GM19455 (cell line): Measurements from ENCODE around the gene GABRB1.

Experiments used
- ATAC-seq: cut with Tn5 transposase; IDR thresholded peaks from one replicate; pipeline ENCODE4 v1.9.1; 2021; ENCODE audit not compliant: unreplicated experiment

GABRB1 gene

DNA sequence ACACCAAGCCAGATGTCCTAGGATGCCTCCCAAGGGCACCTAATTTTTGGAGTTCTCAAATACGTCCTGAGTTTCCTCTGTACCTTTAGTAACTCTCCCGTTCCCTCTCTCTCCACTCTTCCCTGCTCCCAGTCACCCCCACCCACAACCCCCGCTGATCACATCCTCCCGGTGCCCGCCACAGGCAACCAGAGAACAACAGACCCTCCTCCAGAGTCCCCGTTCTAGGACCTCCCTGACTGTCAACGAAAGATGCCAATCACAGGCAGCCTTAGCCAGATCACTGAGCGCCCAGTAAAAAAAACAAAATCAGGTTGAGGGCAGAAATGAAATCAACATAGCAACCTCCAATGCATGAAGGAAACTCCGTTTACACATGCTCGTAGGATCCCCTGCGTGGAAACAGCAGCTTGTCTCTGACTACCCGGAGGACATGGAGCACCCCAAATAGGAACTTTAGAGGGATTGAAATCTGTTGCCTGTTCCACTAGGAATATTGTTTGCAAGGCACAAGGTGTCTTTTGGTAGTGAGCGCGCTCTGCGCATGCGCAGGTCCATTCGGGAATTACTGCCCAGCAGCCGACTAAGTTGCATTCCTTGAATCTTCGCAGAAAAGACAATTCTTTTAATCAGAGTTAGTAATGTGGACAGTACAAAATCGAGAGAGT, at the start of gene GABRB1:
Gene GABRB1 (plus strand): TSS at position 557 of the 668 bp plus-strand sequence.
- ATAC-seq = no peak

DNA sequence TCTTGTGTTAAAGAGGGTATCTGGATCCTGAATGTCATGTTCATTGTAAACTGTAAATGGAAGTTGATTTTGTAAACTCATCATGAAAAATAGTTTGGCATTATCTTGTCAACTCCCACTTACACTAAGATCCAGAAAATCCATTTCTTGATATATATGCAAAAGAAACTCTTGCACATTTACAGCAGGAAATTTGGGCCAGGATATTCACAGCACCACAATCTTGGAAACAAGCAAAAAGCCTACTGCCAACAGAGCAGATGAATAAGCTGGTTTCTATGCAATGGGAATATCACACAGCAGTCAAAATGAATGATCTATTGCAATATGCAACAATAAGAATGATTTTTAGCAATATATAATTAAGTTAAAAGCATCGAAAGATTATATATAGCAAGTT, 46.6 kb upstream of the GABRB1 start:
- no peak for ATAC-seq

DNA sequence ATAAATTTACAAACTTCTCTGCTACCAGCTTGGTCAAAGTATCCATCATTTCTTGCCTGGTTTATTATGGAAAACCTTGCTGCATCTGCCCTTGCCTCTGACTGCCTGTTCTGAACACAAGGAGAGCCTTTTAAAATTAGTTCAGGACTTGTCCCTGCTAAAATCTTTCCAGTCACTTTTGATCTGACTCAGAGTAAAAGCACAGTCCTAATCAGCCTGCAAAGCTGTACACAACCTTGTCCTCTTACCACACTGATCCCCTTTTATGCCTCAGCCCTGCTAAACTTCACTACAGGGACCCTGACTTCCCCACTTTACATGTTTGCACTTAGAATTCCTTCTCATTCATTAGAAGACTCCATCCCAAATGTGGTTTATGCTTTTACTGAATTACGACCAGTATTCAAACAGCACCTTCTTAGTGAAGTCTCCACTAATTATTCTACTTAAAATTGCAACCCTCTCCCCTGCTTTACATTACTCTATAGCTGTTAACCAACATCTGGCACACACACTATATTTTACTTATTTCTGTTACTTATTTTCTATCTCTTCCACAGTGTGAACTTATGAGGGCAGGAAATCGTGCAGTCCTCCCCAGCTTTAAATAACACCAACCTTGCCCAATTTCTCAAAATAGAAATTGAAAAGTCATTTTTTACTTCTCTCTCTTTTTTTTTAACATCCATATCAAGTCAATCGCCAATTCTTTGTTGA, 44.3 kb upstream of the GABRB1 start:
- no peak for ATAC-seq

DNA sequence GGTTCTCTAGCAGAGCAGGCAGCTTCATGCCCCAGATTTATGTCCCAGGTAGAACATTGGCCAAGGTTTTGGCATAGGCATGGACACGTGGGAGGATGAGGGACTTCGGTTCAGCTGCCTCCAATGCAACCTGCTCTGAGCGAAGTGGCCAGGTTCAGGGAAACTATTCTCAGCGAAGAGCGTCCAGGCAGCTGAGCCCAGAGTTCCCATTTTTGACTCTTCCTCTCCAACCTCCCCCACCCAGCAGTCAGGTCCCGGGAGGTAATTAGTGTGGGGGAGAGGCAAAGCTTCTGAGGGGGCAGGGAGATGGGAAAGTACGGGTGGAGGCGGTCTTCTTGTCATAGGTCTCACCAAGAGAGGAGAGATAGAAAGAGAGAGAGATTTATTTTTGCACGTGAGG, 39.0 kb upstream of the GABRB1 start:
- no peak for ATAC-seq

DNA sequence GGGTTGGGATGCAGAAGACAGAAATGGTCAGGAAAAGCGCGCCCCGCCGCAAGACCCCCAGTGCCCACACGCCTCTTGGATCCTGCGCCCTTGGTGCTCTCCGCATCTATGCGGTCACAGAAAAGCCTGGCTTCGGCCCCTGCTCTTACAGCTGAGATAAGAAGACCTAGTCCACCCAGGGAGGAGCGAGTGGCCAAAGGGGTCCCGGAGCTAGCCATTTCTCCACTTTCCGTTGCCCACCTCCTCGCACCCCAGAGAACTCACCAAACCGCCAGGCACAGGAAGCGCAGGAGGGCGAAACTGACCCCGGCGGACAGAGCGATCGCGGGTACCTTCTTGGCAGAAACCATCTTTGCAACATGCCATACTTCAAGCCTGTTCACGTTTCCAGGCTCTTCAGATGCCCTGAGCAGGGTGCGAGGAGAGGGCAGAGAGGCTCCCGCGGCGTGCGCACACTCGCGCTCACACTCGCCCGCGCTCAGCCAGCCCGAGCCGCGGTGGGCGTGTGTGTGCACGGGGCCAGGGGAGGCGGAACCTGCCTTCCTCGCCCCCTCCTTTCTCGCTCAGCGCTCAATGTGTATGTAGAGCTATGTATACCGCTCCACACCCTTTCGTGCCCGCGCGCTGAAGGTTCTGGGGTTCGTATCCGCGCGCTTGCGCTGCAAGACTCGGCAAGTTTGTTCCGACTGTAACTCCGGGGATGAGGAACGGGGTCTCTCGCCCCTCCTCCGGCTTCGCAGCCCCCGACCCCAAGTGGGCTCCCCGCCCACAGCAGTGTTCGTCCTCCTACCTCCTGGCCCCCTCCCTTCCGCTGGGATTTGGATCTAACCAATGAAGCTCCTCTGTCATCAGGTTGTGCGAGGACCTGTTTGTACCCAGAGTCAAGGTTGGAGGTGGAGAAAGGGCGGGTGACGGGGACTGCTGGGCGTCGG, 38.0 kb upstream of the GABRB1 start, which contains the start of gene GABRA4:
Gene GABRA4 (minus strand): TSS at position 507 of the 932 bp plus-strand sequence. CDS start 157 bp downstream, at position 350.
- ATAC-seq = no peak

DNA sequence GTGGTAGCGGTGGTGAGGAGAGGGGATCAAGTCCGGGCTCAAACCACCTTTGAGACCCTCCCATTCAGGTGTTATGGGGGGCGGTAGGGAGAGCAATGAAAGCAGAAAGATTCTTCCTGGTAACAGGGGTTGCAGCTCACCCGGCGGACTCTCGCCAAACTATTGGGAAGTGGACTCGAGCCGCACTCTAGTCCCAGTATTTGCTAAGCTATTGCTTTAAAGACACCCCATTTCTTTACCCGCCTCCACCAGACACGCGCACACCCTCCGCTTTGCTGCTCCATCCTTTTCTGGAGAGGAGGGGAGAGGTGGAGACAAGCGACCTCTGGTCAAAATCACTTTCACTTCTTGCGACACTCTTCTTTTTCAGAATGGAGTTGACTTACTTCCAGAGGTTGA, 37.4 kb upstream of the GABRB1 start:
- ATAC-seq = no peak

DNA sequence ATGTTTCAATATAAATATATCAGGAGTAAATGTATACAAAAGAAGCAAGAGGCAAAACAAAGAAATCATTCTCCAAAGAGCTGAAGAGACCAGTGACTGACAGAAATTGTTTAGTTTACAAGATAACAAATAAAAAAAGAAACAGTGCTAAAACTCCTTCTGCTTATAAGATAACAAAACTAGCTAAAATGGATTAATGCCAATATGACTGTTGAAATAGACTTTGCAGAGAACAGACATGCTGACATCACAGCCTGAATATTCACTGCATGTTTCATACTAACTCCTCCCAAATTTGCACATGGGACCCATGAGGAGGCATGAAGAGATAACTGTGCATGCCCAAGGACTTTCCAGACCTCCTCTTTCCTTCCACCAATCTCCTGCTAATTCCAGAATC, 31.8 kb upstream of the GABRB1 start:
- no peak for ATAC-seq

DNA sequence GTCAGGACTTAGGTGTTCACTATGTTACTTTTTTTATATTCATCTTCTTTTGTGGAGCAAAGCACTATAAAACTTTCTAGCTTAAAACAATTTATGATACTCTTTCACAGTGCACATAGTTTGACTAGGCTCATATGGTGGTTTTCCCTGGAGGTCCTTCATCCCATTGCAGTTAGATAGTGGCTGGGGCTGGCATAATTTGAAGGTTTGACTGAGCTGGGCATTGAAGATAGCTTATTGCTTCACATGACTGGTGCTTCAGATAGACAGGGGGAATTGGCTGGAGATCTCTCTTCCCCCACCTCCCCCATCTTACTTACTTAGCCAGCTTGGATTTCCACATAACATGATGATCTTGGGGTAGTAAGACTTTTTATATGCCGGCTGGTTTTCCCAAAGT, 31.0 kb upstream of the GABRB1 start:
- ATAC-seq = no peak

DNA sequence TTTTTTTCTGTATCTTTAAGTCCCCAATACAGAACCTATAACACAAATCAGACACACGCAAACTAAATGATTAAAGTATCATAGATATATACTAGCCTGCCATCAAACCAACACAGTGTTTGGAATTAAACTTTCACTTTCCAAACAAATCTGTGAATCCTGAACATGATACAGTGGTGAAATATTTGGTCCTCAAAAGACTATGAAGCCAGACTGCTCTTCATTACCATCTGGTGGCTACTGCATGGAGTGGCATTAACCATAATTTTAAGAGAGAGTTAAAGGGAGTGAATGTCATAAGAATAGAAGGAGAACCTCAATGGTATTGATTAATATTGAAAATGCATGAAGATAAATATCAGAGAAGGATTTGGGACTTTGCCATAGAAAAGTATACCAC, 28.8 kb upstream of the GABRB1 start:
- no peak for ATAC-seq

DNA sequence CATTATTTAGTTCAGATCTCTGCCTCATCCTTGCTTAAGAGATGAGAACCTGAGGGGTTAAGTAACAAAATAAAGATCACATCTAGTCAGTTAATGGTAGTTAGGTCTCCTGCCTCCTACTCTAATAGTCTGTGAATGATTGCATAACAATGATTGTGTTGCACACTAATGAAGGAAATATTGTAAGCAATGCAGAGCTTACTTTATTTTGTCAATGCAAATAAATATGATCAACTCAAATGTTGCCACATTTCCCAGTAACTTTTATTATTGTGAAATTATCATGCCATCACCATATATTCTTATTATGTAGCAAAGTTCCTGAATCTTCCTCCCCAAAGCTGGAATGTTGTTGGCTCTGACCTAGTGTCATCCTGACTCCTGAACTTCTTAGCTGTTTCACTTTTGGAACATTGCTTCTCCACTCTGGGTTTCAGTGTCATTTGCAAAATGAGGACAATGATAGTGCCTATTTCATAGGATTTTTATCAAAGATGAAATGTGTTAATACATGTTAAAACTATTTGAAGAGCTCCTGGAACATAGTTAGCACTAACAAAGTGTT, 20.9 kb upstream of the GABRB1 start:
- ATAC-seq = peak; percentile 4

DNA sequence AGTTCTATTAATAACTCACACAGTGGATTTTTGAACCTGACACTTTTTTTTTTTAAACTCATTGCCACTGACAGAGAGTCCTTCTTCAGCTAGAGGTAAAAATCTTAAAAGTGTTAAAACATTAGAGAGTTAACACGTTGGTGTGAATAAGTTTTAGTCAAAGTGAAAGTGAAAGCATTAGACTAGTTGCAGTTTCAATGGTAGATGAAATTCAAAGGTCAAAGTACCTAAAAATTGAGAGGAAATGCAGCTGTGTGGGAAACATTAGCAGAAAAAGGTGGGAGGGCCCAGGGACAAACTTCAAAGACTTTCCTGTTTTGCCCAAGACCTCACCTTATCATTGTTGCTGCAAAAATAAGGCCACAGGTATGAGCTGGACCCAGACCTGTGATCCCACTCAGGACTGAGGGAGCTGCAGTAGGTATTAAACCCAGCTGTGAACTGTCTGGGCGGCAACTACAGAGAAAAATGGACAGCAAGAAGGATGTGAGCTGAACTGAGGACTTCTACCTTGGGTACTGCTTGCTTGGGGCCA, 20.4 kb upstream of the GABRB1 start:
- ATAC-seq = peak; percentile 87

DNA sequence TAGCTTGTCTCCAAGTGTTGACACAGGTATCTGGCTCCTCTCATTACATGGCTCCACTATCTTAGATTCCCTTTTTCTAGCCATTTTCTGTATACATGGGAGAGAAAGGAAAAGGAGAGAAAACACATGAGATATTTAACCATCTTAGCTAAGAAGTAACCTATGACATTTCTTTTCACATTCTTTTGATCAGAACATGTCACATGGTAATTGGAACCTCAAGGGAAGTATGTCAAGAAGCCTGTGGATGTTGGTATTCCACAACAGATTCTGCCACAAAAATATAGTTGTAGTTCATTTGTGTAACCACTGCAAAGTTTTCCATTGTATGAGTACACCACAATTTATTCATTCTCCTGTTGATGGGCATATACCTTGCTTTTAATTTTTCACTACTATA, 18.7 kb upstream of the GABRB1 start:
- no peak for ATAC-seq

DNA sequence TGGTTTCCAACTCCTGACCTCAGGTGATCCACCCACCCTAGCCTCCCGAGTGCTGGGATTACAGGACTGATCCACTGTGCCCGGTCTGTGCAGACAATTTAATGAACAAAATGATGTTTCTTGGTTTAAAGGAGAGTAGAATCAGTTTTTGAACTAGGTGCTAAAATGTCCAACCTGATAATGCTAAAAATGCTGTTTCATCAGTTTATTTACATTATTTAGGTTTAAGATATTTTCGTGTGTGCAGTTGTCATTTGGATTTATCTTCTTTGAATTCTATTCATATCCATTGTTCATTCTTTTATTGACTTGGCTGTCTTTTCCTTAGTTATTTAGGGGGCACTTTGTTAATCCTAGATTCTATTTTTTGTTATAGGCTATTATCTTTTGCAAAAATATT, 18.0 kb upstream of the GABRB1 start:
- no peak for ATAC-seq

DNA sequence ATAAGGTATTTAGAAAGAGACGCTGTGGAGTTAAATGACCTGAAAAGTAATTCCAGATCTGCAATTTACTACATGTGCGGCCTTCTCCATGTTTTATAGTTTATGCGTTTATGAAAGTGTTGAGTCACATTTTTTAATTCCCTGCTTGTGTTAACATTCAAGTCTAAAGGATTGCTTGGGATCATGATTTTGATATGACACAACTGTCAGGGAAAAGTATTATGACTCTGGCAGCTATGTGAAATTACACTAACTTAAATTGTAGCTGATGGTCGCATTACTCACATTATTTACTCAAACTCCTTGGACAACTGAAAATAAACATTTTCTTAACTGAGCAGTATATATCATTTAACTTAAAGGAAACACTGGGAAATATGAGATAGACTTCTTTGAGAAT, 14.3 kb upstream of the GABRB1 start:
- ATAC-seq = no peak

DNA sequence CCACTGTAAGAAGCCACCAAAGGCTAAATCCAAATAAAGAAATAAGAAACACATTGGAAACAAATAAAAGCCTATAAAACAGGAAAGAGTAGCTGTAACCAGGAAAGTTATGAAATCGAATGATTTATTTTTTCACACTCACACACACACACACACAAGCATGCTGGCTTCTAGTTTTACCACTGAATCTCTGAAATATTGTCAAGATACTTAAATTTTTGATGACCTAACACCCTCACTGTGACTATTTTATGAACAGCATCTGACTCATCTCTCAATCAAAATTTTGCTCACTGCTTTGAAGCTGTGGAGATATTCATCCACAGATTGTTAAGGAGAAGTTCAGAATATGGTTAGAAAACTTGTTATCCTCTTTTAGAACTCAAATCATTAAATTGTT, 13.9 kb upstream of the GABRB1 start:
- no peak for ATAC-seq

DNA sequence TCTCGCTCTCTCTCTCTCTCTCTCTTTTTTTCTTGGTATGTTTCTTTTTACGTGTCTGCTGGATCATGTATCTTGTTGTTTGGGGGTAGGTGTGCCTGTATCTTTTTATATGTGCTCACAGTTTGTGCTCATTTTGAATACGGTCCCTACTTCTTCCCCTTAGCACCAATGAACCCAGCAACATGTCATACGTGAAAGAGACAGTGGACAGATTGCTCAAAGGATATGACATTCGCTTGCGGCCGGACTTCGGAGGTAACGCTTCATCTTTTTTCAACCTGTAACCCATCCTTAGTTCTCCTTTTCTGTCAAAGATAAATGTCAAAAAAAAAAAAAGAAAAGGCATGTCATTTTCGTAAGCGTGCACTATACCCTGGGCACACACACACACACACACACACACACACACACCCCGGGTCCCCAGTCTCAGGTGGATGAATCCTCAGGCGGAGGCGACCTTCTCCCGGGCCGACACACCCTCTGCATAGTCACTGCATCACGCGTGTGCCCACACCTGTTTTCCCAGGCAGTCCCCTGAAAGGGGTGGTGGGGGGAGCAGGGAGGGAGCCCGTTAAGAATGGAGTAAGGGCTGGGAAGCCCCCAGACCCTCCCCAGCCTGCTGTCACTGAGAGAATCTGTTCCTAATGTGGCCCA, 511 bp downstream of the GABRB1 start:
- ATAC-seq = no peak

DNA sequence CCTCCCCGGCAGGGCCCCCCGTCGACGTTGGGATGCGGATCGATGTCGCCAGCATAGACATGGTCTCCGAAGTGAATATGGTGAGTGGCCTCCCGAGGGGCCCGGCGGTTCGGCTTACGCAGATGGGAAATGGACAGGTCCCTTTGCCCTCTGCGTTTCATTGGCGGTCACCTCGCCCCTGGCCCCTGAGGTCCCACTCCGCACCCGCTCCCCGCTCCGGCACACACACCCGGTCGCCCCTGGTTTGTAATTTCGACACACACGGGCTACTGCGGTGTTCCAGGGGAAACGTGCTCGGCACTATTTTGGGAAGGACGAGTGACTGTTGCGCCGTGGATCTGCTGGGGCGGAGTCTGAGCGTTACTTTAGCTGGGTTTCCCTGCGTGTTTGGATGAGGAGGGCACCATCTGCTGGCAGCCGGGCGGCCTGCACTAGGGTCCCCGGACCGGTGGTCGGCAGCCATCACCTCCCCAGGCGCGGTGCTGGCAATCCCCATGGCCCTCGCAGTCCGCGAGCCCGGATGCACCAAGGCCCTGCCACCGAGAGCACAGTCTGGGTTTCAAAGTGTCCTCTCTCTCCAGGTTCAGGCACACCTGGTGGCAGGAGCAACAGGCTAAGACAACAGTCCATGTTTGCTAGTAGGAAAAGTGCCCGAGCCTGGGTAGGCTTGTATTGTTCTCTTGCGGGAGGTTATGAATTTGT, 1.2 kb downstream of the GABRB1 start:
- ATAC-seq = peak; percentile 88

DNA sequence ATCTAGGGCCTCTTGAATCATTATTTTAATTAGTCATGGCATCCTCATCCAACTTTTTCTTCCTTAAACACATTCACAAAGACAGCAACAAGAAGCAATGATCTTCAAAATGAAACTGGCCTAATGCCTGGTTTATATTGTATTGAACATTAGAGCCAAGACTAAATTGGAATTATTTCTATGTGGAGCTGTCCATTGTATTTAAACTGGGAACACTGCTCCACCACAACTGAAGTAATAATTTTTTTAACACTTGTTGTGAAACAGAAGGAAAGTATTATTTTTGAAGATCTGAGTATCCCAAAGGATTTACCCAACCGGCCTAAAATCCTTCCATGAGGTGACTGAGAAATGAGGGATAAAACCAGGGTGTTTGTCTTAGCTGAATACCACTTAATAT, 6.9 kb downstream of the GABRB1 start:
- ATAC-seq = no peak

DNA sequence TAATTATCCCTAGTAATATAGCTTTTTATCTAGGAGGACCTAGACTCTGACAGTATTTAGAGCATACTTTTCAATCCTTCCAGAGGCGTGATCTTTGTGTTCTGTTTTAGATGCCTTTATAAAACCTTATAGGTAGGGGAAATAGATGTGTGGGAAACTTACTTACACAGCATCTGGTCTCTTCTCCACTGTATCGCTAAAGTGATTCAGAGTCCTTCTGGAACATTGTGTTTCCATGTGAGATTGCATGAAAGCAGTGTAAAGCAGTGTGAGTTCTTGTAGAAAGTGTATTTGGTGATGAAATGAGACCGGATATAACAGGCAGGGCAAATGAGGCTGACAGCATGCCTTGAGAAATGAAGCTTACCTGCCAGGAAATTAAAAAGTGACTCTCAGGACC, 9.5 kb downstream of the GABRB1 start:
- ATAC-seq = no peak

DNA sequence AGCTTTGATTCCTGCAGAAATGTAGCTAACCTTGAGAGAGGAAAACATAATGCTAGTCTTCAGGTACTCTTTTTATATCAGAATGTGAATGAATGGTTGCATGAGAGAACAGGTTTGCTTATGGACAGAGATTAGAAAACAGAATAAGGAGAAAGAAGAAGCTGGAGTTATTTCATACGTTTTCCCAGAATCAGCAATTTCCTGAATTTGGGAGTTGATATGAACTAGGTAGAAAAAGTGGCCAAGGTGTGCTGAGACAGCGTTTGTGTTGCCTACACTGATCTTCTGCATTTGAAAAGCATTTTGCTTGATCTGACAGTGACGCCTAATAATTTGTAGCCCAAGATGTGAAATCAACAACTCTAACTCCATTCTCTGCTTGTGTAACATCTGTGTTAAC, 12.5 kb downstream of the GABRB1 start:
- ATAC-seq = no peak
